CD14-positive monocyte (primary cell): ENCODE measurements around the gene C17orf67. TPM values are rescaled to one million over a fixed set of nuclear protein-coding genes. Genes with fewer than 3 reads are reported as not detected.

Experiments used
- DNase-seq, 3 donors: peaks; one replicate each; pipeline ENCODE4 v3.0.0-alpha.2; 2011 to 2022
- H2AFZ ChIP-seq: 2 replicates; pipeline ENCODE4 v1.6.0; 2012; ENCODE audit warnings: mild to moderate bottlenecking, low read depth, low read length, inconsistent platforms; ENCODE audit not compliant: insufficient read depth, poor library complexity, severe bottlenecking
- H3K27ac ChIP-seq, 2 donors: 1 replicate in 1 of 2; 2 replicates in 1 of 2; pipeline ENCODE4 v1.5.1; 2012 to 2013; ENCODE audit warnings: low read length in 2 of 2, control low read depth in 1 of 2, inconsistent platforms in 1 of 2, low read depth in 1 of 2, mild to moderate bottlenecking in 1 of 2
- H3K27me3 ChIP-seq, 2 donors: one replicate each; pipeline versions ENCODE4 v1.6.0 to v1.6.1; 2011 to 2013; ENCODE audit warnings: low read length in 2 of 2; ENCODE audit not compliant: control insufficient read depth in 2 of 2, insufficient read depth in 2 of 2
- H3K36me3 ChIP-seq, 2 donors: replicated peaks in 1 of 2; 1 replicate in 1 of 2; 2 replicates in 1 of 2; pipeline versions ENCODE4 v1.5.1 to v1.6.1; 2012 to 2013; ENCODE audit warnings: low read length in 2 of 2, control low read depth in 1 of 2, inconsistent platforms in 1 of 2, mild to moderate bottlenecking in 1 of 2; ENCODE audit not compliant: insufficient read depth in 2 of 2, control insufficient read depth in 1 of 2
- H3K4me1 ChIP-seq, 2 donors: 1 replicate in 1 of 2; 2 replicates in 1 of 2; pipeline versions ENCODE4 v1.5.1 to v1.6.1; 2012 to 2013; ENCODE audit warnings: low read length in 2 of 2, control low read depth in 1 of 2, inconsistent platforms in 1 of 2, mild to moderate bottlenecking in 1 of 2, moderate library complexity in 1 of 2; ENCODE audit not compliant: insufficient read depth in 2 of 2, control insufficient read depth in 1 of 2
- H3K4me2 ChIP-seq: replicated peaks from 2 replicates; pipeline ENCODE3; 2012; ENCODE audit warnings: low read length, moderate library complexity, mild to moderate bottlenecking; ENCODE audit not compliant: poor library complexity, severe bottlenecking; ENCODE audit errors: extremely low read depth
- H3K4me3 ChIP-seq, 3 experiments: fragments of 200-600 bp in 1 of 3; sonication (generic) in 1 of 3; replicated peaks in 1 of 3; 1 replicate in 2 of 3; 2 replicates in 1 of 3; pipeline ENCODE4 v1.5.1; 2011 to 2013; ENCODE audit warnings: low read length in 3 of 3, mild to moderate bottlenecking in 3 of 3, control low read depth in 2 of 3, low read depth in 2 of 3, inconsistent platforms in 1 of 3, moderate library complexity in 1 of 3
- H3K79me2 ChIP-seq: 2 replicates; pipeline ENCODE4 v1.6.0; 2012; ENCODE audit warnings: mild to moderate bottlenecking, control low read depth, inconsistent platforms, low read length, moderate library complexity; ENCODE audit not compliant: insufficient read depth
- H3K9ac ChIP-seq: 2 replicates; pipeline ENCODE4 v1.6.0; 2017; ENCODE audit warnings: low read length, mild to moderate bottlenecking; ENCODE audit not compliant: insufficient read depth, poor library complexity, severe bottlenecking
- H3K9me3 ChIP-seq, 2 donors: replicated peaks in 1 of 2; 1 replicate in 1 of 2; 2 replicates in 1 of 2; pipeline versions ENCODE4 v1.5.1 to v1.6.1; 2012 to 2013; ENCODE audit warnings: low read length in 2 of 2, control low read depth in 1 of 2; ENCODE audit not compliant: control insufficient read depth in 1 of 2, insufficient read depth in 1 of 2
- H4K20me1 ChIP-seq: 2 replicates; pipeline ENCODE4 v1.6.0; 2012; ENCODE audit warnings: mild to moderate bottlenecking, low read length, control low read depth, moderate library complexity; ENCODE audit not compliant: insufficient read depth
- H3K27ac Mint-ChIP-seq, 7 donors: one replicate each; pipeline ENCODE4 v1.8.0; 2020; ENCODE audit warnings: mild to moderate bottlenecking in 7 of 7, mixed read lengths in 7 of 7, moderate library complexity in 6 of 7, inconsistent platforms in 2 of 7
- H3K27me3 Mint-ChIP-seq, 3 donors: one replicate each; pipeline ENCODE4 v1.8.0; 2021 to 2022; ENCODE audit warnings: low read depth in 3 of 3, mild to moderate bottlenecking in 3 of 3, mixed read lengths in 3 of 3, moderate library complexity in 3 of 3, inconsistent platforms in 1 of 3
- H3K36me3 Mint-ChIP-seq, 2 donors: one replicate each; pipeline ENCODE4 v1.8.0; 2020; ENCODE audit warnings: mixed read lengths in 2 of 2, inconsistent platforms in 1 of 2, mild to moderate bottlenecking in 1 of 2
- H3K4me1 Mint-ChIP-seq: one replicate; pipeline ENCODE4 v1.8.0; 2020; ENCODE audit warnings: mild to moderate bottlenecking, mixed read lengths
- H3K4me3 Mint-ChIP-seq, 2 donors: one replicate each; pipeline ENCODE4 v1.8.0; 2020; ENCODE audit warnings: mild to moderate bottlenecking in 2 of 2, mixed read lengths in 2 of 2, moderate library complexity in 1 of 2
- H3K9me3 Mint-ChIP-seq, 7 donors: one replicate each; pipeline ENCODE4 v1.8.0; 2020 to 2022; ENCODE audit warnings: mixed read lengths in 7 of 7, mild to moderate bottlenecking in 6 of 7, moderate library complexity in 6 of 7, inconsistent platforms in 2 of 7
- WGBS: methylation state at CpG from one replicate; pipeline ENCODE4 v1.1.5; 2013; ENCODE audit warnings: missing lambda C conversion rate; ENCODE audit not compliant: insufficient coverage; 5-methylcytosine and 5-hydroxymethylcytosine counted together
- intact Hi-C, 2 donors: fragments of 100-400 bp; cut with micrococcal nuclease; formaldehyde crosslinking; loops; one replicate each; pipeline versions ENCODE4 v1.15.0 to v1.15.1; 2023
- polyA plus RNA-seq, 3 donors: library from polyadenylated mRNA; depleted of rRNA in 1 of 3; unstranded in 2 of 3; stranded (reverse) in 1 of 3; fragments of 300-500 nt in 2 of 3; fragments of >200 nt in 1 of 3; fragmentation: Illumina TruSeq in 2 of 3; gene quantifications; 1 replicate in 2 of 3; 2 replicates in 1 of 3; pipeline ENCODE4 v1.2.3, GENCODE V29; 2012 to 2021
- TF ChIP-seq, protein P1 (sequence below): fragments of 200-600 bp; IDR thresholded peaks from one replicate; pipeline ENCODE4 v1.8.0; 2022; ENCODE audit warnings: antibody characterized with exemption, mild to moderate bottlenecking

C17orf67 gene
- polyA plus RNA-seq, 3 donors = 0.56 to 0.57 (median 0.56) TPM

DNA sequence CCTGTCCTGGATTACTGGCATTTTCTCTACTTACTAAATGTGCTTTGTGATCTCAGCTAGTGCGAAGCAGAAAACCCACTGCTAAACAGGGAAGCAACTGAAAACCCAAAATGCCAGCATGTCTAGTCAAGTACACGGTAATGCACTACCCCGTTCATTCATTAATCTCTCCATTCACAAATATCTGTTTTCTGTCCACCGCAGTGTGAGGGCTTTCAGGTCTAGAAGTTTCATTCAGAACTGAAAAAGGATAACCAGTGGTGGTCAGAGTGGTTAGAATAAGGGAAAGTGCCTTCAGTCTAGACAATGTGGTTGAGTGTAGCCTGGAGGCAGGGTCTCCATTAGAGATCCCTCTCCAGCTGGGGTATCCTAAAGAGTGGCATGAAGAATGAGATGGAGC lies 68.3 kb downstream of the C17orf67 start:
- Histone ChIP-seq H3K4me1 (no peaks in the 10 kb centered on the region), H3K9ac (no peak overlapping the region), H3K79me2 (no peaks in the 10 kb centered on the region), H3K9me3 (no peaks in the 10 kb centered on the region), H3K4me3 (no peak overlapping the region), H3K27ac (no peak overlapping the region), H3K4me2 (no peak overlapping the region), H2AFZ (no peak overlapping the region), H4K20me1 (no peaks in the 10 kb centered on the region), H3K36me3 (no peaks in the 10 kb centered on the region), H3K27me3 (no peaks in the 10 kb centered on the region)
- intact Hi-C loops = no loop called here
- Mint-ChIP-seq H3K4me3 (no peak overlapping the region), H3K4me1 (no peaks in the 10 kb centered on the region), H3K27me3 (peaks cover 0 to 2% (median 0%) of the 10 kb centered on the region in 3 donors), H3K9me3 (peaks cover 0 to 3% (median 1%) of the 10 kb centered on the region in 7 donors), H3K27ac (no peak overlapping the region), H3K36me3 (no peaks in the 10 kb centered on the region)
- DNase-seq = no peak
- TF ChIP-seq, protein P1, sequence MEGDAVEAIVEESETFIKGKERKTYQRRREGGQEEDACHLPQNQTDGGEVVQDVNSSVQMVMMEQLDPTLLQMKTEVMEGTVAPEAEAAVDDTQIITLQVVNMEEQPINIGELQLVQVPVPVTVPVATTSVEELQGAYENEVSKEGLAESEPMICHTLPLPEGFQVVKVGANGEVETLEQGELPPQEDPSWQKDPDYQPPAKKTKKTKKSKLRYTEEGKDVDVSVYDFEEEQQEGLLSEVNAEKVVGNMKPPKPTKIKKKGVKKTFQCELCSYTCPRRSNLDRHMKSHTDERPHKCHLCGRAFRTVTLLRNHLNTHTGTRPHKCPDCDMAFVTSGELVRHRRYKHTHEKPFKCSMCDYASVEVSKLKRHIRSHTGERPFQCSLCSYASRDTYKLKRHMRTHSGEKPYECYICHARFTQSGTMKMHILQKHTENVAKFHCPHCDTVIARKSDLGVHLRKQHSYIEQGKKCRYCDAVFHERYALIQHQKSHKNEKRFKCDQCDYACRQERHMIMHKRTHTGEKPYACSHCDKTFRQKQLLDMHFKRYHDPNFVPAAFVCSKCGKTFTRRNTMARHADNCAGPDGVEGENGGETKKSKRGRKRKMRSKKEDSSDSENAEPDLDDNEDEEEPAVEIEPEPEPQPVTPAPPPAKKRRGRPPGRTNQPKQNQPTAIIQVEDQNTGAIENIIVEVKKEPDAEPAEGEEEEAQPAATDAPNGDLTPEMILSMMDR = no peak
- WGBS = 100% methylated on average over 2 of the region's 4 CpGs

DNA sequence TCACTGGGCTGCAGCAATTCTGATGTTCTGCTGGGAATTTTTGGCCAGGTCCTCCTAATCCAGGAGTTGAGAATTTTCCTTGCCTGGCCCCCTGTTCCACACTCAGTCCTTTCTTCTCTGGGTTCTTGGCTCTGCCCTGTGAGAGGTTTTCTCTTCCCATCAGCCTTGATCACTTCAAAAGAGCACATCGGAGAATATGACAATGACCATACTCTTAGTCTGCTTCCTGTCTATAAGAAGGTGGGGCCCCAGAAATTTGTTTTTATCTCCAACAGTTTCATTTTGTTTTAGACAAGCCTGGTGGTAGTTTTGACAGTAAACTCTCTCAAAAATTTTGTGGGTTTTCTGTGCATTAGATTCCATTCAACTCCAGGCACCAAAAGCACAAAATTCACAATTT lies 70.7 kb downstream of the C17orf67 start:
- Histone ChIP-seq H3K27ac (no peak overlapping the region), H3K4me1 (no peaks in the 10 kb centered on the region), H3K79me2 (no peaks in the 10 kb centered on the region), H2AFZ (no peak overlapping the region), H3K4me3 (no peak overlapping the region), H3K4me2 (no peak overlapping the region), H3K9ac (no peak overlapping the region), H3K9me3 (no peaks in the 10 kb centered on the region), H4K20me1 (no peaks in the 10 kb centered on the region), H3K36me3 (no peaks in the 10 kb centered on the region), H3K27me3 (no peaks in the 10 kb centered on the region)
- peaks cover 0 to 2% (median 0%) of the 10 kb centered on the region in 3 donors for H3K27me3 Mint-ChIP-seq
- intact Hi-C loops = no loop called here
- peaks cover 0 to 8% (median 2%) of the 10 kb centered on the region in 7 donors for H3K9me3 Mint-ChIP-seq
- no peak overlapping the region for H3K27ac Mint-ChIP-seq
- no CpG with 5 or more reads among the region's 1 CpG for WGBS
- H3K4me1 Mint-ChIP-seq = no peaks in the 10 kb centered on the region
- DNase-seq = no peak
- H3K36me3 Mint-ChIP-seq = no peaks in the 10 kb centered on the region
- H3K4me3 Mint-ChIP-seq = no peak overlapping the region
- TF ChIP-seq, protein P1 = no peak
